SH-SY5Y (cell line): ENCODE results near the gene TMEM165.

Experiments used
- GATA2 ChIP-seq: IDR thresholded peaks from 2 replicates; pipeline ENCODE4 v1.6.1; 2011; ENCODE audit warnings: mild to moderate bottlenecking, low read depth, low read length
- GATA3 ChIP-seq: IDR thresholded peaks from 2 replicates; pipeline ENCODE4 v1.6.1; 2011; ENCODE audit warnings: low read depth, mild to moderate bottlenecking, low read length, moderate library complexity

- TF ChIP-seq GATA2 (no peak), GATA3 (no peak)
Measured at GRCh38 chr4:55398461-55398860, 2.7 kb downstream of the TMEM165 start.
